ENCODE results near the gene DNAH14.
A peak's percentile ranks its signal among the peaks of the same experiment; 100 is the strongest.

DNAH14 gene

DNA sequence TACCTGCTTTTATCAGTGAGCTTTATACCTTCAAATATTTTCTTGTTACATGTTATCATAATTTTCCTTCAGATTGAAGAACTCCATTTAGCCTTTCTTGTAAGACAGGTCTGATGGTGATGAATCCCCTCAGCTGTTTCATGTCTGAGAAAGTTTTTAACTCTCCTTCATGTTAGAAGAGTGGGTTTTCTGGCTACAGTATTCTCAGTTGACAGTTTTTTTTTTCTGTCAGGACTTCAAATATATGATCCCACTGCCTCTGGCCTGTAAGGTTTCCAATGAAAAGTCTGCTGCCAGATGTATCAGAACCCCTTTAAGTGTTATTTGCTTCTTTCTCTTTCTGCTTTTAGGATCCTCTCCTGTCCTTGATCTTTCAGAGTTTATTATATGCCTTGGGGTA, 250.2 kb downstream of the DNAH14 start (continued):
- TF ChIP-seq, protein P1, sequence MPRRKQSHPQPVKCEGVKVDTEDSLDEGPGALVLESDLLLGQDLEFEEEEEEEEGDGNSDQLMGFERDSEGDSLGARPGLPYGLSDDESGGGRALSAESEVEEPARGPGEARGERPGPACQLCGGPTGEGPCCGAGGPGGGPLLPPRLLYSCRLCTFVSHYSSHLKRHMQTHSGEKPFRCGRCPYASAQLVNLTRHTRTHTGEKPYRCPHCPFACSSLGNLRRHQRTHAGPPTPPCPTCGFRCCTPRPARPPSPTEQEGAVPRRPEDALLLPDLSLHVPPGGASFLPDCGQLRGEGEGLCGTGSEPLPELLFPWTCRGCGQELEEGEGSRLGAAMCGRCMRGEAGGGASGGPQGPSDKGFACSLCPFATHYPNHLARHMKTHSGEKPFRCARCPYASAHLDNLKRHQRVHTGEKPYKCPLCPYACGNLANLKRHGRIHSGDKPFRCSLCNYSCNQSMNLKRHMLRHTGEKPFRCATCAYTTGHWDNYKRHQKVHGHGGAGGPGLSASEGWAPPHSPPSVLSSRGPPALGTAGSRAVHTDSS (tag by site-specific recombination; IDR thresholded peaks at IDR 0.05), result no peak

DNA sequence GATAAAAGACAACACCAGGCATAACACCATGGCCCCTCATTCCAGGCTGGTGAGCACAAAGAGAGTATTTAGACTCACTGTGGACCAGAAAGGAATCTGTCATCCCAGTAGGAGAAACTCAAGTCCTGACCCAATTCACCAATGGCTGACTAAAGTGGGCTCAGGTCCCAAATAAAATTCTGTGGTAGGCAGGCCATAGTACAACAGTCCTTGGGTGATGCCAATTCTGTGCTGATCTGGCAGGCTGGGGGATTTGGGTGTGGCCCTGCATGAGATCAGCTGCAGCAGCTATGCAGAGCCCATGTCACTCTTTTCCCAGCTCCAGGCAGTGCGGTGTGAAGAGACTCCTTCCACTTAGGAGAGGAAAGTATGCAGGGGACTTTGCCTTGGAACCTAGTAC, 253.2 kb downstream of the DNAH14 start:
- Histone ChIP-seq H3K36me3 (ENCODE audit: control insufficient read depth in 2 of 2, insufficient read depth in 1 of 2, low read length in 2 of 2) (no peaks in the 10 kb centered on the region), H3K9me3 (ENCODE audit: control insufficient read depth, insufficient read depth, low read depth, low read length) (no peaks in the 10 kb centered on the region; the same call in 1 of the 2 replicates), H3K27ac (ENCODE audit: extremely low read depth, low read depth, low read length) (no peak overlapping the region), H3K4me1 (ENCODE audit: control insufficient read depth, insufficient read depth, low read length) (no peaks in the 10 kb centered on the region), H3K4me3 (ENCODE audit: low read depth, low read length) (no peak overlapping the region)
- TF ChIP-seq KLF1 (tag by site-specific recombination; IDR thresholded peaks at IDR 0.05) (no peak), ZNF701 (tag by site-specific recombination; IDR thresholded peaks at IDR 0.05) (no peak), ZNF23 (tag by site-specific recombination; IDR thresholded peaks at IDR 0.05; ENCODE audit: borderline replicate concordance) (no peak)
- TF ChIP-seq, protein P2, sequence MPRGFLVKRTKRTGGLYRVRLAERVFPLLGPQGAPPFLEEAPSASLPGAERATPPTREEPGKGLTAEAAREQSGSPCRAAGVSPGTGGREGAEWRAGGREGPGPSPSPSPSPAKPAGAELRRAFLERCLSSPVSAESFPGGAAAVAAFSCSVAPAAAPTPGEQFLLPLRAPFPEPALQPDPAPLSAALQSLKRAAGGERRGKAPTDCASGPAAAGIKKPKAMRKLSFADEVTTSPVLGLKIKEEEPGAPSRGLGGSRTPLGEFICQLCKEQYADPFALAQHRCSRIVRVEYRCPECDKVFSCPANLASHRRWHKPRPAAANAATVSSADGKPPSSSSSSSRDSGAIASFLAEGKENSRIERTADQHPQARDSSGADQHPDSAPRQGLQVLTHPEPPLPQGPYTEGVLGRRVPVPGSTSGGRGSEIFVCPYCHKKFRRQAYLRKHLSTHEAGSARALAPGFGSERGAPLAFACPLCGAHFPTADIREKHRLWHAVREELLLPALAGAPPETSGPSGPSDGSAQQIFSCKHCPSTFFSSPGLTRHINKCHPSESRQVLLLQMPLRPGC (tag by site-specific recombination; IDR thresholded peaks at IDR 0.05), result no peak
- POLR2A ChIA-PET, result no interaction called here
- CTCF ChIA-PET, result no interaction called here

DNA sequence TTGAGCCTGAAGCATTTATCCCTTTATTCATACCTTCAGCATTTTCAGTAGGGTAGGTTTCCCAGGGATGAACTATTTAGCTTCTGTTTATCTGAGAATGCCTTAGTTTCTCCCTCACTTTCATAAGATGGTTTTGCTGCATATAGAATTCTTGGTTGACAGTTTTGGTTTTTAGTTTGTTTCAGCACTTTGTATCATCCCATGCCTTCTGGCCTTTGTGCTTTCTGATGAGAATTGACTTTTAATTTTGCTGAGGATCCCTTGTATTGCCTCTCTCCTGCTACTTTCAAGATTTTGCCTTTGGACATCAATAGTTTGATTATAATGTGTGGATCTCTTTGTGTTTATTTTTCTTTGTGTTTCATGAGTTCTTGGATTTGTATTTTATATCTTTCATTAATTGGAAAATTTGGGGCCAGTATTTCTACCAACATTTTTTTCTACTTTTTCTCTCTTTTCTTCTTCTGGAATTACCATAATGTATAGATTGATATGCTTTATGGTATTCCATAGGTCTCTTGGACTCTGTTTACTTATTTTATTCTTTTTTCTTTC, 261.8 kb downstream of the DNAH14 start:
- H3K27ac ChIP-seq (ENCODE audit: extremely low read depth, low read depth, low read length), result no peak overlapping the region
- H3K9me3 ChIP-seq (ENCODE audit: control insufficient read depth, insufficient read depth, low read depth, low read length), result peaks cover 2% of the 10 kb centered on the region; the same call in 1 of the 2 replicates
- no peak overlapping the region for H3K4me3 ChIP-seq (ENCODE audit: low read depth, low read length)
- H3K36me3 ChIP-seq (ENCODE audit: control insufficient read depth in 2 of 2, insufficient read depth in 1 of 2, low read length in 2 of 2), result no peaks in the 10 kb centered on the region
- POLR2A ChIA-PET, result no interaction called here
- CTCF ChIA-PET, result interaction anchor here (1.0 kb wide), 1 partner anchor 12 kb away, joined by 3 read pairs; no protein-coding TSS in a partner anchor
- H3K4me1 ChIP-seq (ENCODE audit: control insufficient read depth, insufficient read depth, low read length), result no peaks in the 10 kb centered on the region
- TF ChIP-seq, protein P3, sequence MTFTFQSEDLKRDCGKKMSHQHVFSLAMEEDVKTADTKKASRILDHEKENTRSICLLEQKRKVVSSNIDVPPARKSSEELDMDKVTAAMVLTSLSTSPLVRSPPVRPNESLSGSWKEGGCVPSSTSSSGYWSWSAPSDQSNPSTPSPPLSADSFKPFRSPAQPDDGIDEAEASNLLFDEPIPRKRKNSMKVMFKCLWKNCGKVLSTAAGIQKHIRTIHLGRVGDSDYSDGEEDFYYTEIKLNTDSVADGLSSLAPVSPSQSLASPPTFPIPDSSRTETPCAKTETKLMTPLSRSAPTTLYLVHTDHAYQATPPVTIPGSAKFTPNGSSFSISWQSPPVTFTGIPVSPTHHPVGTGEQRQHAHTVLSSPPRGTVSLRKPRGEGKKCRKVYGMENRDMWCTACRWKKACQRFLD (tag by site-specific recombination; IDR thresholded peaks at IDR 0.05), result no peak
- no peak for TF ChIP-seq ZNF169 (tag by site-specific recombination; IDR thresholded peaks at IDR 0.05)
- TF ChIP-seq ZNF394 (tag by site-specific recombination; IDR thresholded peaks at IDR 0.05; ENCODE audit: borderline replicate concordance), result no peak
- TF ChIP-seq TRIM28 (IDR thresholded peaks at IDR 0.05; ENCODE audit: borderline replicate concordance, low read length), result 0 out of 2 replicates have a peak, but pooled peaks have one; percentile 45
- peak; percentile 99 for TF ChIP-seq ZNF558 (tag by site-specific recombination; IDR thresholded peaks at IDR 0.05)
- no peak for TF ChIP-seq ZNF792 (tag by site-specific recombination; IDR thresholded peaks at IDR 0.05)
- TF ChIP-seq, protein P4, sequence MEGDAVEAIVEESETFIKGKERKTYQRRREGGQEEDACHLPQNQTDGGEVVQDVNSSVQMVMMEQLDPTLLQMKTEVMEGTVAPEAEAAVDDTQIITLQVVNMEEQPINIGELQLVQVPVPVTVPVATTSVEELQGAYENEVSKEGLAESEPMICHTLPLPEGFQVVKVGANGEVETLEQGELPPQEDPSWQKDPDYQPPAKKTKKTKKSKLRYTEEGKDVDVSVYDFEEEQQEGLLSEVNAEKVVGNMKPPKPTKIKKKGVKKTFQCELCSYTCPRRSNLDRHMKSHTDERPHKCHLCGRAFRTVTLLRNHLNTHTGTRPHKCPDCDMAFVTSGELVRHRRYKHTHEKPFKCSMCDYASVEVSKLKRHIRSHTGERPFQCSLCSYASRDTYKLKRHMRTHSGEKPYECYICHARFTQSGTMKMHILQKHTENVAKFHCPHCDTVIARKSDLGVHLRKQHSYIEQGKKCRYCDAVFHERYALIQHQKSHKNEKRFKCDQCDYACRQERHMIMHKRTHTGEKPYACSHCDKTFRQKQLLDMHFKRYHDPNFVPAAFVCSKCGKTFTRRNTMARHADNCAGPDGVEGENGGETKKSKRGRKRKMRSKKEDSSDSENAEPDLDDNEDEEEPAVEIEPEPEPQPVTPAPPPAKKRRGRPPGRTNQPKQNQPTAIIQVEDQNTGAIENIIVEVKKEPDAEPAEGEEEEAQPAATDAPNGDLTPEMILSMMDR (tag by site-specific recombination; IDR thresholded peaks at IDR 0.05), result no peak
- TF ChIP-seq ZNF768 (tag by site-specific recombination; IDR thresholded peaks at IDR 0.05), result no peak
- TF ChIP-seq ZSCAN30 (tag by site-specific recombination; IDR thresholded peaks at IDR 0.05), result no peak
- no peak for TF ChIP-seq ZNF223 (tag by site-specific recombination; IDR thresholded peaks at IDR 0.05)
- no peak for TF ChIP-seq ZNF514 (tag by site-specific recombination; IDR thresholded peaks at IDR 0.05)
- peak; percentile 12 for TF ChIP-seq ZNF529 (tag by site-specific recombination; IDR thresholded peaks at IDR 0.05; ENCODE audit: insufficient replicate concordance)
- TF ChIP-seq ZBTB1 (tag by site-specific recombination; IDR thresholded peaks at IDR 0.05), result no peak
- TF ChIP-seq WT1 (tag by site-specific recombination; IDR thresholded peaks at IDR 0.05), result no peak
- no peak for TF ChIP-seq REPIN1 (tag by site-specific recombination; IDR thresholded peaks at IDR 0.05; ENCODE audit: low read depth)
- TF ChIP-seq, protein P5, sequence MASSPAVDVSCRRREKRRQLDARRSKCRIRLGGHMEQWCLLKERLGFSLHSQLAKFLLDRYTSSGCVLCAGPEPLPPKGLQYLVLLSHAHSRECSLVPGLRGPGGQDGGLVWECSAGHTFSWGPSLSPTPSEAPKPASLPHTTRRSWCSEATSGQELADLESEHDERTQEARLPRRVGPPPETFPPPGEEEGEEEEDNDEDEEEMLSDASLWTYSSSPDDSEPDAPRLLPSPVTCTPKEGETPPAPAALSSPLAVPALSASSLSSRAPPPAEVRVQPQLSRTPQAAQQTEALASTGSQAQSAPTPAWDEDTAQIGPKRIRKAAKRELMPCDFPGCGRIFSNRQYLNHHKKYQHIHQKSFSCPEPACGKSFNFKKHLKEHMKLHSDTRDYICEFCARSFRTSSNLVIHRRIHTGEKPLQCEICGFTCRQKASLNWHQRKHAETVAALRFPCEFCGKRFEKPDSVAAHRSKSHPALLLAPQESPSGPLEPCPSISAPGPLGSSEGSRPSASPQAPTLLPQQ (tag by site-specific recombination; IDR thresholded peaks at IDR 0.05), result no peak
- TF ChIP-seq SALL2 (tag by site-specific recombination; IDR thresholded peaks at IDR 0.05; ENCODE audit: borderline replicate concordance), result no peak
- TF ChIP-seq ZNF350 (tag by site-specific recombination; IDR thresholded peaks at IDR 0.05), result no peak
- no peak for TF ChIP-seq ZNF623 (tag by site-specific recombination; IDR thresholded peaks at IDR 0.05)
